ENCODE results near the gene OSMR.

The OSMR gene

DNA sequence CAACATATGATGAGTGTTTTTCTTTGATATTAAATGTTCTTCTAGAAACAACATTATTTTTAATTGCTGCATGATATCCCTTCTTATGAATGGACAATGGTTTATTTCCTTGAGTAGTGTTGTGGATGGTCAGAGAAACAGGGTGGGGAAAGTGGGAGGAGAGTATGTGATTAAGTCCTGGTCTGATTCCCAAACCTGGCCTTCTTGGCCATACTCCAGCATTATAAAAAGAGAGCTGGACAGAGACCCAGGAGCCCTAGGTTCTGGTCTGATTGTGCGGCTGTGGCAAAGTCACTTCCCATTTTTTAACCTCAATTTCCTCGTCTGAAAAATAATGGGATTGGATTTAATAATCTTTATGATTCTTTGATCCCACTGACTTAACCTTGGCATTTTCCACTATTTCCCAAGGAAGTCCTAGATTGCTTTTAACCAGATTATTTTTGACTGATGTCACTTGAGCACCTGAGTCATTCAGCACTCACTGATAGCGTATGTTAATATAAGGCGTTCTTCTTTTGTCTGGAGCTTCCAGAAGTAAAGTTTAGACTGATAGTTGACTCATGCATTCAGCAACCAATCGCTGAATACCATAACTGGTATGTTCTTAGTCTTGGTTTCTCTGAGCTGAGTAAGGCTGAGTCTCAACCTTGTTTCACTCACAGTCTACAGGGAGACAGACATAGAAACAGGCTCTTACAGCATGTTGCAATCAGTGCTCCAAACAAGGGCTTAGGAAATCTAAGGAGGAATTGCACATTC is 26.2 kb downstream of the OSMR start:
- DNase-seq: no peak

DNA sequence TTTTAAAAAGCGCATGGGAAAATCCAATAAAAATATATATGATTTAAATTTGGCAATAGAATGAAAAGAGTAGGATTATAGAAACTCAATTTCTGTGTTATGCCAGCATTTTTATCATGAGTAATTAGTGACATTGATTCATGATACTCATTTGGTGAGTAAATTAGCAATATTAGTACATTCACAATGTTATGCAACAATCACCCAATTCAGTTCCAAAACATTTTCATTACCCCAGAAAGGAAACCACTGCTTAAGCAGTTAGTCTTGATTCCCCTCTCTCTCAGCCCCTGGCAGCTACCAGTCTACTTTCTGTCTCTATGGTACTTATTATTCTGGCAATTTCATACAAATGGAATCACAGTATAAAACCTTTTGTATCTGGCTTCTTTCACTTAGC is 27.0 kb downstream of the OSMR start:
- DNase-seq: no peak

DNA sequence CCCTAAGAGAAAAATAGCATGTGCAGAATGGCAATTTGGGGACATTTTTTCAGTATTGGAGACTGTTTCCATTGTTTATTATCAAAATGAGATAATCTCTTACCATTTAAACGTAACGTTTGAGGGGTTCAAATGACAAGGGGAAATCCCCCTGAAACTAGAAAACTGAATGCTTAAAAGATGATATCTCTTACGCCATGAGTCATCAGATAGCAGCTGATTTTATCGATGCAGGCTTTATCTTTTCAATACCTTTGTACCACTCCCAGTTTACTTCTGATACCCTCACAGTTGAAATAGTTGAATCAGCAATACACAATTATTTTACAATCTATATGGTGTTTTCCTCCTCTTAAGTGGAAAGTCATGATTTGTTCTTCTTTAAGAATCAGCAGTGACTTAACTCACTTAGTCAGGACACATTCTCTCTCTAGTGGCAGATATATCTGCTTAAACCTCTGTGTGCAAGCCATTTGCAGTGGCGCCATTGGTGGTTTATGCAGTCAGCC is 29.2 kb downstream of the OSMR start:
- DNase-seq: no peak

GRCh38 chr5:38878391-38879077 is 32.7 kb downstream of the OSMR start:
- no peak for DNase-seq

- no peak for DNase-seq
Observed at GRCh38 chr5:38879078-38879460, 33.3 kb downstream of the OSMR start.

- DNase-seq: no peak
Observed at GRCh38 chr5:38883842-38884241, 38.0 kb downstream of the OSMR start.

DNA sequence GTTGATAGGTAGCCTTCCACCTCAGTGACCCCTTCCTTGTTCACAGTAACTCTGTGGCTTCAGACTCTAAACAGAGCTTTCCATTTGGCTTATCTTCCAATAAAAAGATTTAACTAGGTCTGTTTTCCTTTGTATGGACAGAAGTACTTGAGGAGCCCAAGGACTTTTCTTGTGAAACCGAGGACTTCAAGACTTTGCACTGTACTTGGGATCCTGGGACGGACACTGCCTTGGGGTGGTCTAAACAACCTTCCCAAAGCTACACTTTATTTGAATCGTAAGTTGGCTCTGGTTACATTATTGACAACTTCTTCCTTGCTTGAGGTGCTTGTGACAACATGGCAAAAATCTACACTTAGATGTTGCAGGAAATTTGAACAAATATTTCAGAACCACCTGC is 39.4 kb downstream of the OSMR start:
- no peak for DNase-seq

DNA sequence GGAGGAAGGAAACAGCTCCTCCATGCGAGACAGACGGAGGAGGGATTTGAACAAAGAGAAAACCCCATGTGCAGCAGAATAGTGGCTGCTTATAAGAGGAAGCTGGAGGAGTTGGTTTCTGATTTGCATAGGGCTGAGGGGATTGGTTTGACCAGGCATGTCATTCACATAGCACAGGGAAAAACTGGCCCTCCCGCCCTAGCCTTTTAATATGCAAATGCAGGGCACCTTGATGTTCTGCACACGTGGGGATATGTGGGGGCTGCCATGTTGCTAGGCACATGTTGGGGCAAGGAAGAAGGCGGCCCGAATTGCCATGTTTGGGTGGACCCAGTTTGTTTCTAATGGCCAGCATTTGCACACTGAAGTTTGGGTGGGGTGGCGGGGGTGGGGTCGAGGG is 42.2 kb downstream of the OSMR start:
- DNase-seq: no peak

GRCh38 chr5:38889424-38889823 is 43.6 kb downstream of the OSMR start:
- DNase-seq: no peak

DNA sequence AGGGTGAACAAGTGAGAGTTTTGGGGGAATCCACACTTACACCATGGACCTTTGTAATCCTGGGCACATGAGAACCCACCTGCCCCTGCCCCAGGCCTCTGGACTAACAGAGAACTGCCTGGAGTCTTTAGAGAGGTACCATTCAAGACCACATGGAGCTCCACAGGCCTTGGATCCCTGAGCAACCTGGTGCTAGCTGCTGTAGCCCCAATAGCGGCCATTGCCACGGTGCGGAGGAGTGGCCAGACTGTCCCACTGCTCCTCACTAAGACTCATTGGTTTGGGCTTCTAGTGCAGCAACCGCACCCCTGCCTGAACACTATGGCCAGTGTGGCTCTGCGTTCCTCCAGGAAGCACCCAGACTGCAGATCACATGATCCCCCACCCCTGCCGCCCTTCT is 45.8 kb downstream of the OSMR start:
- no peak for DNase-seq

DNA sequence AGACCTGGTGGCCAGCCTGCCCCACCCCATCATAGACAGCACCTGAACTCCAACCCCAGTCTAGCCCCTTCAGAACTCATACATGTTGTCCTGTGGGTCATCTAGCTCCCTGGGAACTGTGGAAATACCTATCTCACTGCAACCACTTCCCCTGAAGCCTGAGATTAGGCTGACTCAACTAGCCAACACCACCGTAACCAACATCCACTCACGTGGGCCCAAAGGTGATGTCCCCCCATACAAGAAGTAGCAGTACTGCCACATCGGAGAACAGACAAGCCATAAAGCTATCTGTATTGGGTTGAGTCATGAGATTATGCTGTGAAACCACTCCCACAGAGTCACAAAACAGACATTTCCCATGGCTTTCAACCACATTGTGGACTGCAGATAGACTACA is 46.6 kb downstream of the OSMR start:
- DNase-seq: no peak

DNA sequence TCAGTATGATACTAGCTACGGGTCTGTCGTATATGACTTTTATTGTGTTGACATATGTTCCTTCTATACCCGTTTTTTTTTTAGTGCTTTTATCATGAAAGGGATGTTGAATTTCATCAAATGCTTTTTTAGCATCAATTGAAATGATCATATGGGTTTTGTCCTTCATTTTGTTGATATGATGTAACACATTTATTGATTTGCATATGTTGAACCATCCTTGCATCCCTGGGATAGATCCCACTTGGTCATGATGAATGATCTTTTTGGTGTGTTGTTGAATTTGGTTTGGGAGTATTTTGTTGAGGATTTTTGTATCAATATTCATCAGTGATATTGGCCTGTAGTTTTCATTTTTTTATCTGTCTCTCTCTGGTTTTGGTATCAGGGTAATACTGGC is 50.9 kb downstream of the OSMR start:
- DNase-seq: no peak

- DNase-seq: no peak
Observed at GRCh38 chr5:38899936-38900335, 54.1 kb downstream of the OSMR start.

DNA sequence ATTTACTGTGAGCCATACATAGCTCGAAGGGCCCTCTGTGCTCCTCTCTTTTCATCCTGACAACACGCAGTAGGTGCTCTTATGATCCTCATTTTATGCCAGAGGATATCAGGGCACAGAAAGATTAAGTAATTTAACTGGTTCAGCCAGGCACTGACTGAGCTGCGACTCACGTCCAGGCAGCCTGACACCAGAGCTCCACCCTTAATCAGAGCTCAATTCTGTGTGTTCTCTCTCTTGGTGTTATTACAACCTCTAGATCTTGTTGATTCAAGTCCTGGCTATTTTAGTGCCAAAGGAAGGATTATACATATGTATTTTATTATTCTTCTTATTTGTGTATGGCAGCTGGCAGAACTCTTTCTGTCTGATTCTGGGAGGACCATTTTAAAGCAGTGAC is 59.7 kb downstream of the OSMR start:
- no peak for DNase-seq

GRCh38 chr5:38906503-38906902 is 60.7 kb downstream of the OSMR start:
- DNase-seq: no peak

- DNase-seq: no peak
Observed at GRCh38 chr5:38911933-38912332, 66.1 kb downstream of the OSMR start.

DNA sequence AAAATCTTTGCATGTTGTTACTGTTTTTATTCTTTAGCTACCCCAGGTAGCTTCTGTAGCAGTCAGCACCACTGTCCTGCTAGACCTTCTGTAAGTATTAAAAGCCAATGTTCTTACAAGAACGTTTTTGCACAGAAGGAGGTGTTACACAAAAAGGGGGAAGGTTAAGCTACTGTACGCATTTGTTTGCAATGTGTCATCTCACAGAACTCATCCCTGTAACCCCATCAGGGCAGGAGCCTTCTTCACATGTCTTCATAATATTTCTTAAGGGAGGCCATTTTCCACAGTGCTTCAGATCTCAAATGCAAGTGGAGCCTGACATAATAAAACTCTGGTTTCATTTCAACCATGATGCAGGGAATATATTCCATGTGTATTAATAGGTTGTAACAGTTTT is 67.9 kb downstream of the OSMR start:
- DNase-seq: no peak

GRCh38 chr5:38916802-38917201 is 71.0 kb downstream of the OSMR start:
- peak in 1 of 3 experiments; percentile 46 for DNase-seq

- no peak for DNase-seq
Observed at GRCh38 chr5:38921174-38921573, 75.4 kb downstream of the OSMR start.

- DNase-seq: peak; percentile 34 to 70 (median 56)
Observed at GRCh38 chr5:38922199-38922598, 76.4 kb downstream of the OSMR start.

DNA sequence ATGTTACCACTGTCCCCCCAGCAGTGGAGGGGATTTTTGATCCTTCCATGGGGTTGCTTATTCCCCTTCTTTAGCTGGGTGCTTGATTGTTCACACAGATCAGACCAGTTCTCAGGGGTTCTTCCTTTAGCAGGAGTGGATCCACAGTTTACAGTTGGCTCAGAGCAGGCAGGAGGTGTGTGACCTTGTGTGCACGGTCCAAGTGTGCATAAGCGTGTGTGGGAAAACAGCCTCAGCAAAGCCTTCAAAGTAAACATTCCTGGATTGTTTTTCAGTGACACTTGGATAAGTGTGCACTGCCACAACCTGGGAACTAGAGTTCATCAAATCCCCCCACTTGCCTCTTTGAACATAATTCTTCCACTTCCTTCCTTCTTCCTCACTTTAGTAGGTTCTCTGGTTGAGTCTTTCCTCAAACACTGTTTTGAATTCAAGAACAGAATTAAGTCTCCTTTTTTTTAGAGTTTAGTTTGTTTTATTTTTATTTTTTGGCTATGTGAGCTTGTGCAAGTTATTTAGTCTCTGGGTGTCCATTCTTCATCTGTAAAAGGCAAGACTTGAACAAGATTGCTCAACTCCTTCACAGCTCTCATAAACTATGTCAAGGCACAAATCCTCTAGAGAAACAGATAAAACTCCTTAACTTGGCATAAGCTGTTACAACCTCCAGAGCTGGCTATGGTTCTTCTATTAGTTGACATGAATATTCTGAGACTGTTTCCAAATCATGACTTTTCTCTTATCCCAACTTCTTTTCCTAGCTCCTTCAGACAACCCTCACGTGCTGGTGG is 78.0 kb downstream of the OSMR start:
- no peak for DNase-seq

DNA sequence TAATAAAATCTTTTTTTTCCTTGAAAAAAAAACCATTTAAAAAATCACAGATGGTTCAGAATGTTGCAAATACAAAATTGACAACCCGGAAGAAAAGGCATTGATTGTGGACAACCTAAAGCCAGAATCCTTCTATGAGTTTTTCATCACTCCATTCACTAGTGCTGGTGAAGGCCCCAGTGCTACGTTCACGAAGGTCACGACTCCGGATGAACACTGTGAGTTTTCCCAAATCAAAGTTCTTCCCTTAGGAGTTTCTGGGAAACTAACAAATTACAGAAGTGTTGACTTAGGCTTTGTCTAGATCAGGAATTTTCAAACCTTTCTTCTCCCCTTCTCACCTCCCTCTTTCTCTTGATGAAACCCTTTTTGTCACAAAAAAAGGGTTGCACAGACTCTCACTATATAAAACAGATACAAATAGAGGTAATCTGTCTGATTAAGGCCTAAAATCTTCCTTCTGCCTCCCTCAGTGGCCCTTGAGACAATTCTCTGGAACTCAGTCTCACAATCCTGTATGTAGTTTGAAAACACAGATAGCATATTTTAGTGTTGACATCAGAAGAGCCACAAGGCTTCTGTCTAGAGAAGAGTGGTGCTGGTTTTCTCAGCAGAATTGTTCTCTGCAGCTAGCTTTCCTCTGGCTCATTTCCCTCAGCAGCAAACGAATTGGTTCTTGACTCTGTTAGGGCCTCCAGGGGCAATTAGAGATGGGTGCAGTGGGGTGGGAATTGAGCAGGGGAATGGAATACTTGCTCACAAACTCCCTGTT is 79.5 kb downstream of the OSMR start:
- DNase-seq: no peak

GRCh38 chr5:38926121-38926520 is 80.3 kb downstream of the OSMR start:
- DNase-seq: no peak
